HCT116 (cell line): ENCODE measurements around the gene DAGLA. TPM values are rescaled to one million over a fixed set of nuclear protein-coding genes. Genes with fewer than 3 reads are reported as not detected.

Experiments used
- ATAC-seq: fragments of 200-7000 bp; cut with Tn5 transposase; 2 replicates; pipeline ENCODE4 v1.9.1; 2020; ENCODE audit warnings: mild to moderate bottlenecking, moderate library complexity
- BruUV-seq: library from RNA; stranded (reverse); fragments of 400-500 nt; replicated peaks from 2 replicates; lab custom pipeline; 2021; lab: Mats Ljungman, UMichigan
- CTCF ChIA-PET: fragments of 300-600 bp; sonication (Branson Sonifier 250); formaldehyde crosslinking; loops from one replicate; lab custom pipeline; 2021; ENCODE audit warnings: antibody characterized with exemption; lab: Charles Lee
- POLR2A ChIA-PET: fragments of 300-600, 350-600 bp; sonication (Branson Sonifier 250); formaldehyde crosslinking; loops from one replicate; lab custom pipeline; 2021; ENCODE audit warnings: antibody characterized with exemption; lab: Charles Lee
- RAD21 ChIA-PET, 2 experiments: fragments of 300-600 bp; sonication (Branson Sonifier 250); formaldehyde crosslinking; loops; one replicate each; lab custom pipeline; 2023; ENCODE audit warnings: low total read pairs in 2 of 2; ENCODE audit not compliant: uncharacterized antibody in 2 of 2, unreplicated experiment in 2 of 2, low non-redundant PET in 1 of 2; lab: Charles Lee
- DNase-seq: peaks from one replicate; pipeline ENCODE4 v3.0.0-alpha.2; 2010; ENCODE audit warnings: low read depth, low spot score
- H2AFZ ChIP-seq: fragments of 200-600 bp; shearing (Covaris generic), sonication (generic); 2 replicates; pipeline ENCODE4 v1.6.1; 2017; ENCODE audit warnings: low read depth, mixed run types, mixed read lengths, antibody characterized with exemption, low read length; ENCODE audit not compliant: poor library complexity, severe bottlenecking
- H3K27ac ChIP-seq: 2 replicates; pipeline ENCODE4 v1.5.1; 2012; ENCODE audit warnings: low read depth, low read length
- H3K27me3 ChIP-seq: fragments of 200-600 bp; sonication (generic); 2 replicates; pipeline ENCODE4 v1.6.1; 2016; ENCODE audit warnings: mixed run types, low read length, mixed read lengths; ENCODE audit not compliant: insufficient read depth
- H3K36me3 ChIP-seq, 2 experiments: fragments of 200-500 bp in 1 of 2; fragments of 200-600 bp in 1 of 2; sonication (Bioruptor generic) in 1 of 2; sonication (generic) in 1 of 2; 2 replicates each; pipeline versions ENCODE4 v1.5.1 to v1.6.1; 2014 to 2016; ENCODE audit warnings: low read length in 2 of 2, inconsistent platforms in 1 of 2, mixed read lengths in 1 of 2, mixed run types in 1 of 2; ENCODE audit not compliant: insufficient read depth in 2 of 2, control insufficient read depth in 1 of 2
- H3K4me1 ChIP-seq, 2 experiments: fragments of 200-600 bp in 1 of 2; sonication (generic) in 1 of 2; 2 replicates each; pipeline versions ENCODE4 v1.5.1 to v1.6.1; 2012 to 2017; ENCODE audit warnings: low read length in 2 of 2, inconsistent platforms in 1 of 2, mild to moderate bottlenecking in 1 of 2, mixed read lengths in 1 of 2, mixed run types in 1 of 2, moderate library complexity in 1 of 2; ENCODE audit not compliant: insufficient read depth in 2 of 2, control insufficient read depth in 1 of 2
- H3K4me2 ChIP-seq: fragments of 200-600 bp; sonication (generic); 2 replicates; pipeline ENCODE4 v1.6.1; 2017; ENCODE audit warnings: mixed run types, low read length, mixed read lengths
- H3K4me3 ChIP-seq, 2 experiments: fragments of 200-600 bp in 1 of 2; sonication (generic) in 1 of 2; replicated peaks in 1 of 2; 2 replicates each; pipeline ENCODE4 v1.5.1; 2011 to 2016; ENCODE audit warnings: low read length in 2 of 2, control low read depth in 1 of 2, low read depth in 1 of 2, mild to moderate bottlenecking in 1 of 2, mixed read lengths in 1 of 2, mixed run types in 1 of 2
- H3K79me2 ChIP-seq: fragments of 200-600 bp; sonication (generic); 2 replicates; pipeline ENCODE4 v1.6.1; 2017; ENCODE audit warnings: mild to moderate bottlenecking, mixed run types, low read length, moderate library complexity, mixed read lengths; ENCODE audit not compliant: insufficient read depth
- H3K9ac ChIP-seq: fragments of 200-600 bp; sonication (generic); 2 replicates; pipeline ENCODE4 v1.6.1; 2016; ENCODE audit warnings: low read length, mixed read lengths
- H3K9me2 ChIP-seq: fragments of 200-600 bp; sonication (generic), shearing (Covaris generic); 2 replicates; pipeline ENCODE4 v1.6.1; 2017; ENCODE audit warnings: mixed run types, mild to moderate bottlenecking, moderate library complexity; ENCODE audit not compliant: insufficient read depth
- H3K9me3 ChIP-seq, 2 experiments: fragments of 200-500 bp in 1 of 2; fragments of 200-600 bp in 1 of 2; sonication (Bioruptor generic) in 1 of 2; sonication (generic) in 1 of 2; 2 replicates each; pipeline ENCODE4 v1.6.1; 2014 to 2017; ENCODE audit warnings: low read length in 2 of 2, mixed read lengths in 2 of 2, inconsistent platforms in 1 of 2, low read depth in 1 of 2, mild to moderate bottlenecking in 1 of 2, mixed run types in 1 of 2, moderate library complexity in 1 of 2; ENCODE audit not compliant: control insufficient read depth in 1 of 2, insufficient read depth in 1 of 2
- H4K20me1 ChIP-seq: fragments of 200-600 bp; sonication (generic), shearing (Covaris generic); 2 replicates; pipeline ENCODE4 v1.6.1; 2017; ENCODE audit warnings: mixed run types, mild to moderate bottlenecking, moderate library complexity; ENCODE audit not compliant: insufficient read depth
- ELF1 ChIP-seq: IDR thresholded peaks from 2 replicates; pipeline ENCODE4 v1.6.1; 2012; ENCODE audit warnings: low read depth, borderline replicate concordance
- EZH2 ChIP-seq: fragments of 200-600 bp; sonication (generic); IDR thresholded peaks from 2 replicates; pipeline ENCODE4 v1.6.1; 2017; ENCODE audit warnings: antibody characterized with exemption, mixed run types
- FOSL1 ChIP-seq: IDR thresholded peaks from 2 replicates; pipeline ENCODE4 v1.6.1; 2012; ENCODE audit warnings: low read depth
- POLR2A ChIP-seq: IDR thresholded peaks from 2 replicates; pipeline ENCODE4 v1.7.0; 2011; ENCODE audit warnings: borderline replicate concordance; ENCODE audit not compliant: insufficient read depth, insufficient read length; ENCODE audit errors: extremely low read depth
- SP1 ChIP-seq: IDR thresholded peaks from 2 replicates; pipeline ENCODE4 v1.6.1; 2012; ENCODE audit warnings: low read depth
- YY1 ChIP-seq: IDR thresholded peaks from 2 replicates; pipeline ENCODE4 v1.6.1; 2011; ENCODE audit warnings: low read length, low read depth, moderate library complexity, mild to moderate bottlenecking; ENCODE audit not compliant: insufficient replicate concordance; ENCODE audit errors: extremely low read depth
- intact Hi-C: fragments of 100-400 bp; cut with micrococcal nuclease; formaldehyde crosslinking; loops from 2 replicates; pipeline ENCODE4 v1.10.0; 2022
- total RNA-seq: library from RNA; stranded (reverse); gene quantifications from one replicate; pipeline ENCODE4 v1.2.1, GENCODE V29; 2021; ENCODE audit not compliant: unreplicated experiment
- TF ChIP-seq, protein P1 (sequence below): IDR thresholded peaks from 2 replicates; pipeline ENCODE4 v1.6.1; 2012
- TF ChIP-seq, protein P2 (sequence below): IDR thresholded peaks from 2 replicates; pipeline ENCODE4 v1.6.1; 2012; ENCODE audit warnings: low read depth
- TF ChIP-seq, protein P3 (sequence below): IDR thresholded peaks from 2 replicates; pipeline ENCODE4 v1.6.1; 2012

The DAGLA gene
- total RNA-seq, 1 experiment from 2014 or later = 2.7 TPM

DNA sequence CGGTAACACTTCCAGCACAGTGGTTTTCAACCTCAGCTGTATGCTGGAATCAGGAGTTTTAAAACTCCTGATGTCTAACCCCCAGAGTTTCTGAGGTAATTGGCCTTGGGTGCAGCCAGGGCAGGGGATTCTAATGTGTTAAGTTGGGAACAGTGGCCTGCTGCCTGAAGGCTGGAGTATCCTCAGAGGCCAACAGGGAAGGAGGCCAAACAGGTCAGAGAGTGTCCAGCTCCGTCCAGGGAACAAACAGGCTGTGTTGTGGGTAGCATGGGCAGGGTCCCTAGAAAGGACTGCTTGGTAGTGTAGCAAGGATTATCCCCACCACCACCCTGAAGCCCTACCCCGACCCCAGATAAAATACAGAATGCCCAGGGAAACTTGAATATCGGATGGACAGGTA lies 10.8 kb upstream of the DAGLA start:
- TF ChIP-seq, protein P1, sequence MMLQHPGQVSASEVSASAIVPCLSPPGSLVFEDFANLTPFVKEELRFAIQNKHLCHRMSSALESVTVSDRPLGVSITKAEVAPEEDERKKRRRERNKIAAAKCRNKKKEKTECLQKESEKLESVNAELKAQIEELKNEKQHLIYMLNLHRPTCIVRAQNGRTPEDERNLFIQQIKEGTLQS = no peak
- no peak for TF ChIP-seq FOSL1
- no peak for TF ChIP-seq EZH2
- TF ChIP-seq SP1 = no peak
- TF ChIP-seq ELF1 = no peak
- TF ChIP-seq, protein P2, sequence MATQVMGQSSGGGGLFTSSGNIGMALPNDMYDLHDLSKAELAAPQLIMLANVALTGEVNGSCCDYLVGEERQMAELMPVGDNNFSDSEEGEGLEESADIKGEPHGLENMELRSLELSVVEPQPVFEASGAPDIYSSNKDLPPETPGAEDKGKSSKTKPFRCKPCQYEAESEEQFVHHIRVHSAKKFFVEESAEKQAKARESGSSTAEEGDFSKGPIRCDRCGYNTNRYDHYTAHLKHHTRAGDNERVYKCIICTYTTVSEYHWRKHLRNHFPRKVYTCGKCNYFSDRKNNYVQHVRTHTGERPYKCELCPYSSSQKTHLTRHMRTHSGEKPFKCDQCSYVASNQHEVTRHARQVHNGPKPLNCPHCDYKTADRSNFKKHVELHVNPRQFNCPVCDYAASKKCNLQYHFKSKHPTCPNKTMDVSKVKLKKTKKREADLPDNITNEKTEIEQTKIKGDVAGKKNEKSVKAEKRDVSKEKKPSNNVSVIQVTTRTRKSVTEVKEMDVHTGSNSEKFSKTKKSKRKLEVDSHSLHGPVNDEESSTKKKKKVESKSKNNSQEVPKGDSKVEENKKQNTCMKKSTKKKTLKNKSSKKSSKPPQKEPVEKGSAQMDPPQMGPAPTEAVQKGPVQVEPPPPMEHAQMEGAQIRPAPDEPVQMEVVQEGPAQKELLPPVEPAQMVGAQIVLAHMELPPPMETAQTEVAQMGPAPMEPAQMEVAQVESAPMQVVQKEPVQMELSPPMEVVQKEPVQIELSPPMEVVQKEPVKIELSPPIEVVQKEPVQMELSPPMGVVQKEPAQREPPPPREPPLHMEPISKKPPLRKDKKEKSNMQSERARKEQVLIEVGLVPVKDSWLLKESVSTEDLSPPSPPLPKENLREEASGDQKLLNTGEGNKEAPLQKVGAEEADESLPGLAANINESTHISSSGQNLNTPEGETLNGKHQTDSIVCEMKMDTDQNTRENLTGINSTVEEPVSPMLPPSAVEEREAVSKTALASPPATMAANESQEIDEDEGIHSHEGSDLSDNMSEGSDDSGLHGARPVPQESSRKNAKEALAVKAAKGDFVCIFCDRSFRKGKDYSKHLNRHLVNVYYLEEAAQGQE = no peak
- TF ChIP-seq, protein P3, sequence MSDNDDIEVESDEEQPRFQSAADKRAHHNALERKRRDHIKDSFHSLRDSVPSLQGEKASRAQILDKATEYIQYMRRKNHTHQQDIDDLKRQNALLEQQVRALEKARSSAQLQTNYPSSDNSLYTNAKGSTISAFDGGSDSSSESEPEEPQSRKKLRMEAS = no peak
- no peak for TF ChIP-seq YY1
- TF ChIP-seq POLR2A = no peak
- Histone ChIP-seq H3K27ac (no peak overlapping the region), H3K9me3 (no peaks in the 10 kb centered on the region; a peak in 1 of 4 replicates), H3K9ac (no peak overlapping the region), H4K20me1 (no peaks in the 10 kb centered on the region), H3K36me3 (no peaks in the 10 kb centered on the region), H2AFZ (no peak overlapping the region), H3K4me3 (no peak overlapping the region), H3K4me2 (no peak overlapping the region), H3K9me2 (no peaks in the 10 kb centered on the region), H3K79me2 (no peaks in the 10 kb centered on the region), H3K4me1 (0 out of 4 replicates have a peak, but pooled peaks cover 0 to 4% of the 10 kb centered on the region in 2 experiments), H3K27me3 (peaks cover 16% of the 10 kb centered on the region; the same call in 1 of the 2 replicates)
- ChIA-PET RAD21 (no interaction called here), POLR2A (no interaction called here), CTCF (no interaction called here)
- intact Hi-C loops = no loop called here
- DNase-seq = no peak
- no peak for ATAC-seq
- no TSS peak for BruUV-seq
